Measurements from ENCODE around the gene GALNT2. TPM values are rescaled to one million over a fixed set of nuclear protein-coding genes. Genes with fewer than 3 reads are reported as not detected.

Gene GALNT2
- total RNA-seq, 1 donor from 2014 or later = 60.7 TPM

- no peak for DNase-seq (ENCODE audit: low read depth)
- Histone ChIP-seq H3K4me3 (ENCODE audit: low read depth, low read length) (no peak overlapping the region), H3K27me3 (ENCODE audit: control insufficient read depth, insufficient read depth, low read length) (no peaks in the 10 kb centered on the region), H3K36me3 (ENCODE audit: control insufficient read depth, insufficient read depth, low read length) (no peaks in the 10 kb centered on the region)
- no peak for TF ChIP-seq CTCF (IDR thresholded peaks at IDR 0.05; ENCODE audit: insufficient read depth, low read length, poor library complexity, severe bottlenecking)
Measured at GRCh38 chr1:230284891-230285290, 217.9 kb downstream of the GALNT2 start.

- H3K4me3 ChIP-seq (ENCODE audit: low read depth, low read length) = no peak overlapping the region
- no peak for TF ChIP-seq CTCF (IDR thresholded peaks at IDR 0.05; ENCODE audit: insufficient read depth, low read length, poor library complexity, severe bottlenecking)
- no peak for DNase-seq (ENCODE audit: low read depth)
- no peaks in the 10 kb centered on the region for H3K36me3 ChIP-seq (ENCODE audit: control insufficient read depth, insufficient read depth, low read length)
- no peaks in the 10 kb centered on the region for H3K27me3 ChIP-seq (ENCODE audit: control insufficient read depth, insufficient read depth, low read length)
Measured at GRCh38 chr1:230285351-230285750, 218.3 kb downstream of the GALNT2 start.

- TF ChIP-seq CTCF (IDR thresholded peaks at IDR 0.05; ENCODE audit: insufficient read depth, low read length, poor library complexity, severe bottlenecking) = no peak
- Histone ChIP-seq H3K4me3 (ENCODE audit: low read depth, low read length) (no peak overlapping the region), H3K36me3 (ENCODE audit: control insufficient read depth, insufficient read depth, low read length) (no peaks in the 10 kb centered on the region), H3K27me3 (ENCODE audit: control insufficient read depth, insufficient read depth, low read length) (peaks cover 2% of the 10 kb centered on the region)
- no peak for DNase-seq (ENCODE audit: low read depth)
Measured at GRCh38 chr1:230286166-230286889, 219.3 kb downstream of the GALNT2 start.

- Histone ChIP-seq H3K4me3 (ENCODE audit: low read depth, low read length) (no peak overlapping the region), H3K27me3 (ENCODE audit: control insufficient read depth, insufficient read depth, low read length) (peaks cover 5% of the 10 kb centered on the region), H3K36me3 (ENCODE audit: control insufficient read depth, insufficient read depth, low read length) (no peaks in the 10 kb centered on the region)
- TF ChIP-seq CTCF (IDR thresholded peaks at IDR 0.05; ENCODE audit: insufficient read depth, low read length, poor library complexity, severe bottlenecking) = no peak
- DNase-seq (ENCODE audit: low read depth) = no peak
Measured at GRCh38 chr1:230286890-230287269, 219.8 kb downstream of the GALNT2 start.

- DNase-seq (ENCODE audit: low read depth) = no peak
- no peak overlapping the region for H3K4me3 ChIP-seq (ENCODE audit: low read depth, low read length)
- no peaks in the 10 kb centered on the region for H3K36me3 ChIP-seq (ENCODE audit: control insufficient read depth, insufficient read depth, low read length)
- no peak for TF ChIP-seq CTCF (IDR thresholded peaks at IDR 0.05; ENCODE audit: insufficient read depth, low read length, poor library complexity, severe bottlenecking)
- H3K27me3 ChIP-seq (ENCODE audit: control insufficient read depth, insufficient read depth, low read length) = peaks cover 12% of the 10 kb centered on the region
Measured at GRCh38 chr1:230287674-230288315, 220.8 kb downstream of the GALNT2 start.

Measured in kidney epithelial cell (primary cell).